Mesenchymal stem cell (in vitro differentiated cells and primary cell): ENCODE measurements around the gene PRICKLE2.
A peak's percentile ranks its signal among the peaks of the same experiment; 100 is the strongest.

ENCODE experiments used
- DNase-seq: peaks from one replicate; pipeline ENCODE4 v3.0.0-alpha.2; 2013
- H2AFZ ChIP-seq: one replicate; pipeline ENCODE4 v1.6.1; 2013; ENCODE audit warnings: low read depth, mild to moderate bottlenecking, control low read depth, inconsistent platforms, low read length, moderate library complexity
- H2AK5ac ChIP-seq: 2 replicates; pipeline ENCODE4 v1.6.1; 2013; ENCODE audit warnings: low read length, moderate library complexity, mild to moderate bottlenecking, inconsistent platforms; ENCODE audit not compliant: severe bottlenecking
- H2BK120ac ChIP-seq: one replicate; pipeline ENCODE4 v1.6.1; 2013; ENCODE audit warnings: low read depth, mild to moderate bottlenecking, inconsistent platforms, low read length, moderate library complexity
- H2BK12ac ChIP-seq, 2 experiments: one replicate each; pipeline ENCODE4 v1.6.1; 2013; ENCODE audit warnings: inconsistent platforms in 2 of 2, low read length in 2 of 2, mild to moderate bottlenecking in 2 of 2, moderate library complexity in 2 of 2, control low read depth in 1 of 2
- H2BK15ac ChIP-seq: one replicate; pipeline ENCODE4 v1.6.1; 2013; ENCODE audit warnings: mild to moderate bottlenecking, low read depth, inconsistent platforms; ENCODE audit not compliant: poor library complexity, severe bottlenecking
- H2BK5ac ChIP-seq: 2 replicates; pipeline ENCODE4 v1.6.1; 2013; ENCODE audit warnings: low read depth, mild to moderate bottlenecking, low read length, control low read depth, inconsistent platforms; ENCODE audit not compliant: poor library complexity, severe bottlenecking
- H3K14ac ChIP-seq, 2 experiments: one replicate each; pipeline ENCODE4 v1.6.1; 2013; ENCODE audit warnings: inconsistent platforms in 2 of 2, low read length in 2 of 2, control low read depth in 1 of 2, mild to moderate bottlenecking in 1 of 2, moderate library complexity in 1 of 2
- H3K18ac ChIP-seq, 2 experiments: one replicate each; pipeline ENCODE4 v1.6.1; 2013; ENCODE audit warnings: inconsistent platforms in 2 of 2, low read length in 2 of 2, control low read depth in 1 of 2, low read depth in 1 of 2, mild to moderate bottlenecking in 1 of 2
- H3K23ac ChIP-seq, 2 experiments: one replicate each; pipeline ENCODE4 v1.6.1; 2013; ENCODE audit warnings: inconsistent platforms in 2 of 2, low read length in 2 of 2, mild to moderate bottlenecking in 2 of 2, moderate library complexity in 2 of 2, control low read depth in 1 of 2
- H3K27ac ChIP-seq: 2 replicates; pipeline ENCODE4 v1.5.1; 2013; ENCODE audit warnings: mild to moderate bottlenecking, moderate library complexity, low read length, control low read depth, inconsistent platforms; ENCODE audit not compliant: poor library complexity, severe bottlenecking
- H3K27me3 ChIP-seq, 2 experiments: 2 replicates each; pipeline versions ENCODE4 v1.6.1 to v1.7.0; 2013; ENCODE audit warnings: low read length in 2 of 2, mild to moderate bottlenecking in 2 of 2, moderate library complexity in 2 of 2, control low read depth in 1 of 2, inconsistent platforms in 1 of 2; ENCODE audit not compliant: control insufficient read depth in 1 of 2, insufficient read depth in 1 of 2
- H3K36me3 ChIP-seq, 2 experiments: 2 replicates each; pipeline versions ENCODE4 v1.6.1 to v1.7.0; 2013; ENCODE audit warnings: low read length in 2 of 2, control low read depth in 1 of 2, inconsistent platforms in 1 of 2, low read depth in 1 of 2, mild to moderate bottlenecking in 1 of 2; ENCODE audit not compliant: insufficient read depth in 2 of 2, control insufficient read depth in 1 of 2
- H3K4ac ChIP-seq, 2 experiments: one replicate each; pipeline ENCODE4 v1.6.1; 2013; ENCODE audit warnings: inconsistent platforms in 2 of 2, low read length in 2 of 2, mild to moderate bottlenecking in 2 of 2, moderate library complexity in 2 of 2, control low read depth in 1 of 2, low read depth in 1 of 2
- H3K4me1 ChIP-seq: 2 replicates; pipeline ENCODE4 v1.6.1; 2013; ENCODE audit warnings: low read depth, low read length, control low read depth; ENCODE audit not compliant: control insufficient read depth, insufficient read depth
- H3K4me2 ChIP-seq: 2 replicates; pipeline ENCODE4 v1.6.1; 2013; ENCODE audit warnings: low read length, mild to moderate bottlenecking, inconsistent platforms; ENCODE audit not compliant: poor library complexity, severe bottlenecking
- H3K4me3 ChIP-seq, 2 experiments: 2 replicates each; pipeline versions ENCODE4 v1.5.1 to v1.7.0; 2013; ENCODE audit warnings: low read length in 2 of 2, mild to moderate bottlenecking in 2 of 2, control low read depth in 1 of 2, low read depth in 1 of 2; ENCODE audit not compliant: insufficient read depth in 1 of 2
- H3K79me1 ChIP-seq: replicated peaks from 2 replicates; pipeline ENCODE4 v1.6.1; 2013; ENCODE audit warnings: mild to moderate bottlenecking, control low read depth, low read length, inconsistent platforms; ENCODE audit not compliant: poor library complexity, severe bottlenecking
- H3K9ac ChIP-seq: 2 replicates; pipeline ENCODE4 v1.7.0; 2013; ENCODE audit warnings: mild to moderate bottlenecking, low read length, moderate library complexity
- H3K9me3 ChIP-seq: 2 replicates; pipeline ENCODE4 v1.7.0; 2013; ENCODE audit warnings: mild to moderate bottlenecking, low read length; ENCODE audit not compliant: control insufficient read depth
- H4K8ac ChIP-seq: one replicate; pipeline ENCODE4 v1.6.1; 2013; ENCODE audit warnings: inconsistent platforms, mild to moderate bottlenecking, low read length, moderate library complexity
- H4K91ac ChIP-seq: one replicate; pipeline ENCODE4 v1.6.1; 2013; ENCODE audit warnings: mild to moderate bottlenecking, low read length, inconsistent platforms
- whole genome bisulfite sequencing: methylation state at CpG from one replicate; pipeline ENCODE4 v1.1.7; 2013; ENCODE audit warnings: mixed read lengths; 5-methylcytosine and 5-hydroxymethylcytosine counted together

Gene PRICKLE2

DNA sequence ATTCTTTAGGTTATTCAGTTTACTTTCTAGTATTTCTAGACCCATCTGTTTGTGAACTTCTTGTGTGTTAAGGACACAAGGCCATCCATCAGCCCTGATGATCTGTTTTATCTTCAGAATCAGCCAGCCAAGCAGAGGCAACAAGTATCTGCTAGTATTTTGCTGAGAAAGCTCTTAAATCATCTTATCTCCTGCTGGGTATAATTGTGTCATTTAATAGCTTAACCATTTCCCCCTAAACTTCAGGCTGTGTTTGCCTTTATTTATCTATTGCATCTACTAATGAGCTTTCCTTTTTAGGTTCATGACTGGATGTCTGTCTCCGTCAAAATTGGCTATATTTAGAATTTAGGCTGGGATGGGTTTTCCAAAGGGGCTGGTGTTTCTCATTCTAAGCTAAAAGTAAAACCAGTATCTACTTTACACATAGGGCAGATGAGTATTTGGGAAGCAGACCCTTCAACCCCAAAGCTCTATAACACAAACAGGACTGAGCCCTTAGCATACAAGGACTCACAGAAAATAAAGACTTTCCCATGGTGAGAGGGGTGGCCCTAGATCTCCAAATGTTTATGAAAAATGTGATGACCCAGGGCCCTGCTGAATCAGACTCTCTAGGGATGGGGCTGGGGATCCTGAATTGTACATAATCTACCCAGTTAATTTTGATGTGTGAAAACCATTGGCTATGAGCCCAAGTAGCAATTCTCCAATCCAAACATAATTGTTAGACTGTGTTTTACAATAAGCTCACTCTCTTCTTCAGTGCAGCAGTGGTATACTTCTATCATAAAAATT lies 136.7 kb downstream of the PRICKLE2 start:
- Histone ChIP-seq H4K91ac (no peak overlapping the region), H3K9ac (no peak overlapping the region), H3K27me3 (no peaks in the 10 kb centered on the region), H3K14ac (no peak overlapping the region), H2BK5ac (no peak overlapping the region), H3K4me1 (peaks cover 1% of the 10 kb centered on the region), H3K79me1 (peaks cover 2% of the 10 kb centered on the region), H2AK5ac (no peak overlapping the region), H2BK120ac (no peak overlapping the region), H3K9me3 (peaks cover 3% of the 10 kb centered on the region), H2BK15ac (no peak overlapping the region), H3K18ac (no peak overlapping the region), H4K8ac (no peak overlapping the region), H3K4me2 (no peak overlapping the region), H3K27ac (peak overlapping the region; percentile 60), H3K23ac (no peak overlapping the region), H3K36me3 (no peaks in the 10 kb centered on the region), H3K4me3 (no peak overlapping the region), H2BK12ac (no peak overlapping the region), H2AFZ (no peak overlapping the region), H3K4ac (no peak overlapping the region)
- DNase-seq: peak; percentile 77
- WGBS: no CpG with 5 or more reads among the region's 1 CpG

GRCh38 chr3:64086479-64087252 lies 138.6 kb downstream of the PRICKLE2 start:
- no peak overlapping the region for H3K4me2 ChIP-seq
- no peak overlapping the region for H2BK5ac ChIP-seq
- no peak overlapping the region for H3K18ac ChIP-seq
- no peak overlapping the region for H2BK15ac ChIP-seq
- no peak overlapping the region for H2AFZ ChIP-seq
- no peak overlapping the region for H2AK5ac ChIP-seq
- H3K23ac ChIP-seq: no peak overlapping the region
- H4K8ac ChIP-seq: no peak overlapping the region
- H3K36me3 ChIP-seq: no peaks in the 10 kb centered on the region
- no peak overlapping the region for H3K4me3 ChIP-seq
- no peak for DNase-seq
- no peak overlapping the region for H3K14ac ChIP-seq
- H2BK120ac ChIP-seq: no peak overlapping the region
- H2BK12ac ChIP-seq: no peak overlapping the region
- H3K4ac ChIP-seq: no peak overlapping the region
- peaks cover 8% of the 10 kb centered on the region for H3K4me1 ChIP-seq
- peaks cover 2% of the 10 kb centered on the region for H3K79me1 ChIP-seq
- H3K27ac ChIP-seq: no peak overlapping the region
- no peak overlapping the region for H3K9ac ChIP-seq
- 89% methylated on average over 5 of the region's 5 CpGs for WGBS
- peaks cover 3% of the 10 kb centered on the region for H3K9me3 ChIP-seq
- no peak overlapping the region for H4K91ac ChIP-seq
- no peaks in the 10 kb centered on the region for H3K27me3 ChIP-seq

DNA sequence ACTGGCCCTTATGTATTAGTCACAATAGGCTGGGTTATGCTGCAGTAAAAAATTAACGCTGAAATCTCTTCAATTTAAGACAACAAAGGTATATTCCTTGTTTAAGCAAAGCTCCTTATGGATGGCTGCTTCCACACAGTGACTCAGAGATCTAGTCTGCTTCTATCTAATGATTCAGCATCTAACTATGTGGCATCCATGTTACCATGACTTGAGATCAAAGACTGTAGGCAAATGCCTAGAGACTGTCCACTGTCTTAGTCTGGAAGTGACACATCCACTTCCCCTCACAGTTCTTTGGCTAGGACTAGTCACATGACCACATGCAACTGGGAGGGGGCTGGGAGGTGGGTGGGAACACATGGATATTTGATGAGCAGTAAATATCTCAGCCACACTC lies 140.6 kb downstream of the PRICKLE2 start:
- Histone ChIP-seq H4K91ac (no peak overlapping the region), H3K36me3 (no peaks in the 10 kb centered on the region), H4K8ac (no peak overlapping the region), H3K9me3 (peaks cover 3% of the 10 kb centered on the region), H3K4ac (no peak overlapping the region), H3K23ac (no peak overlapping the region), H3K27ac (peak overlapping the region; percentile 76), H2BK120ac (no peak overlapping the region), H2AK5ac (no peak overlapping the region), H3K4me3 (no peak overlapping the region), H2BK15ac (no peak overlapping the region), H3K9ac (no peak overlapping the region), H3K18ac (no peak overlapping the region), H2AFZ (no peak overlapping the region), H3K4me2 (no peak overlapping the region), H3K14ac (no peak overlapping the region), H3K27me3 (no peaks in the 10 kb centered on the region), H3K79me1 (no peaks in the 10 kb centered on the region), H2BK5ac (no peak overlapping the region), H2BK12ac (no peak overlapping the region), H3K4me1 (peaks cover 8% of the 10 kb centered on the region)
- peak; percentile 74 for DNase-seq
- WGBS: 20% methylated on average over 1 of the region's 1 CpG

DNA sequence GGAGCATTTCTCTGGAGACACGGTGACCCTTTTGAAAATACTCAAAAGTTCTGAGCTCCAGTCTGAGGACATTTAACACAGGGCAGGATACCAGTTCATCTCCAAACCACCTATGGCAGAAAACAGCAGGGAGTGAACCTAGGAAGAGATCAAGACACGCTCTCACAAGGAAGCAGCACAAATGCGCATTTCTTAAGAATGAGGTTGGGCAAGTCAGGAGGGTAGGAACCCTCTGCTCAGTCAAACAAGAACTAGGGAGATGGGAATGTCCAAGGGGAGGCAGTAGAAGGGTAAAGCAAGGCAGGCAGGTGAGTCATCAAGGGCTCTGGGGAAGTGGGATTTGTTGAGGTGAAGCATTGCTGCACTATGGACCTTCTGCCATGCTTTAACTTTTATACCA lies 141.7 kb downstream of the PRICKLE2 start:
- Histone ChIP-seq H3K27me3 (no peaks in the 10 kb centered on the region), H2AFZ (no peak overlapping the region), H4K8ac (no peak overlapping the region), H3K36me3 (no peaks in the 10 kb centered on the region), H2AK5ac (peak overlapping the region; percentile 89), H2BK15ac (no peak overlapping the region), H4K91ac (no peak overlapping the region), H2BK12ac (no peak overlapping the region), H3K4ac (no peak overlapping the region), H3K9me3 (peaks cover 3% of the 10 kb centered on the region), H3K79me1 (no peaks in the 10 kb centered on the region), H3K14ac (no peak overlapping the region), H2BK5ac (no peak overlapping the region), H3K18ac (no peak overlapping the region), H3K23ac (no peak overlapping the region), H2BK120ac (no peak overlapping the region), H3K27ac (peak overlapping the region; percentile 76), H3K4me1 (peaks cover 8% of the 10 kb centered on the region), H3K9ac (no peak overlapping the region), H3K4me2 (no peak overlapping the region), H3K4me3 (no peak overlapping the region)
- no peak for DNase-seq
- WGBS: 97% methylated on average over 3 of the region's 3 CpGs
